HepG2 (cell line): ENCODE measurements around the gene AGPAT3. TPM values are rescaled to one million over a fixed set of nuclear protein-coding genes. Genes with fewer than 3 reads are reported as not detected.

Experiments
- CBX5 ChIP-seq: sonication (generic); formaldehyde crosslinking; IDR thresholded peaks from 2 replicates; pipeline ENCODE4 v1.4.0; 2020; ENCODE audit warnings: missing genetic modification reagents, borderline replicate concordance
- CEBPG ChIP-seq: IDR thresholded peaks from 2 replicates; pipeline ENCODE4 v1.6.1; 2016
- HDAC1 ChIP-seq: sonication (generic); formaldehyde crosslinking; IDR thresholded peaks from 2 replicates; pipeline ENCODE4 v1.5.1; 2020; ENCODE audit warnings: mild to moderate bottlenecking, missing genetic modification reagents
- HNRNPUL1 ChIP-seq: fragments of 200-400 bp; formaldehyde crosslinking; IDR thresholded peaks from 2 replicates; pipeline ENCODE4 v1.6.1; 2017; ENCODE audit warnings: low read depth, mild to moderate bottlenecking, low read length, moderate library complexity
- MNT ChIP-seq: fragments of 450-650 bp; IDR thresholded peaks from 2 replicates; pipeline ENCODE4 v1.6.1; 2016
- NCOA2 ChIP-seq: sonication (generic); formaldehyde crosslinking; IDR thresholded peaks from 2 replicates; pipeline ENCODE4 v1.8.0; 2022; ENCODE audit warnings: inconsistent platforms
- REPIN1 ChIP-seq: sonication (generic); formaldehyde crosslinking; IDR thresholded peaks from 2 replicates; pipeline ENCODE4 v1.8.0; 2022; ENCODE audit warnings: missing genetic modification reagents, low read depth, mild to moderate bottlenecking, borderline replicate concordance
- SMARCC2 ChIP-seq: fragments of 450-650 bp; IDR thresholded peaks from 2 replicates; pipeline ENCODE4 v1.6.1; 2017; ENCODE audit warnings: antibody characterized with exemption, mild to moderate bottlenecking
- ZC3H4 ChIP-seq: sonication (generic); formaldehyde crosslinking; IDR thresholded peaks from 2 replicates; pipeline ENCODE4 v1.4.0; 2020; ENCODE audit warnings: missing genetic modification reagents, borderline replicate concordance
- ZNF552 ChIP-seq: sonication (generic); formaldehyde crosslinking; IDR thresholded peaks from 2 replicates; pipeline ENCODE4 v1.9.0; 2022; ENCODE audit warnings: missing genetic modification reagents, mild to moderate bottlenecking, borderline replicate concordance
- ZNF607 ChIP-seq: sonication (generic); formaldehyde crosslinking; IDR thresholded peaks from 2 replicates; pipeline ENCODE4 v1.5.1; 2020; ENCODE audit warnings: missing genetic modification reagents, mild to moderate bottlenecking, borderline replicate concordance
- ZNF629 ChIP-seq: sonication (generic); formaldehyde crosslinking; conservative IDR thresholded peaks from 2 replicates; pipeline ENCODE4 v1.5.0; 2020; ENCODE audit warnings: missing genetic modification reagents
- ZNF720 ChIP-seq: sonication (generic); formaldehyde crosslinking; IDR thresholded peaks from 2 replicates; pipeline ENCODE4 v1.4.0; 2020; ENCODE audit warnings: missing genetic modification reagents
- ZNF766 ChIP-seq: sonication (generic); formaldehyde crosslinking; IDR thresholded peaks from 2 replicates; pipeline ENCODE4 v1.5.0; 2020; ENCODE audit warnings: missing genetic modification reagents, borderline replicate concordance
- ZNF883 ChIP-seq: sonication (generic); formaldehyde crosslinking; IDR thresholded peaks from 2 replicates; pipeline ENCODE4 v1.5.1; 2020; ENCODE audit warnings: mild to moderate bottlenecking, missing genetic modification reagents; ENCODE audit errors: not compliant biosample characterization
- polyA plus RNA-seq, 8 experiments: library from polyadenylated mRNA; depleted of rRNA in 3 of 8; stranded (reverse) in 7 of 8; unstranded in 1 of 8; fragments of >200 nt; fragmentation: Illumina TruSeq in 4 of 8; extraction: Trizol in 4 of 8; gene quantifications; 2 replicates each; pipeline versions ENCODE4 v1.2.1 to v1.2.3, GENCODE V29; 2011 to 2016; ENCODE audit warnings: low read depth in 4 of 8, missing spikeins in 1 of 8, mixed read lengths in 1 of 8; ENCODE audit not compliant: insufficient read depth in 1 of 8
- total RNA-seq, 5 experiments: library from RNA; depleted of rRNA; stranded (reverse); fragments of >200 nt; fragmentation: Illumina TruSeq; extraction: Trizol; gene quantifications; 2 replicates each; pipeline ENCODE4 v1.2.3, GENCODE V29; 2016; ENCODE audit warnings: low read depth in 1 of 5
- TF ChIP-seq, protein P1 (sequence below), 2 experiments: sonication (generic) in 1 of 2; formaldehyde crosslinking in 1 of 2; IDR thresholded peaks; 2 replicates each; pipeline versions ENCODE4 v1.6.1 to v1.9.0; 2014 to 2022; ENCODE audit warnings: antibody characterized with exemption in 1 of 2, borderline replicate concordance in 1 of 2, inconsistent platforms in 1 of 2, low read depth in 1 of 2, missing genetic modification reagents in 1 of 2
- TF ChIP-seq, protein P2 (sequence below): sonication (generic); formaldehyde crosslinking; IDR thresholded peaks from 2 replicates; pipeline ENCODE4 v1.4.0; 2020; ENCODE audit warnings: missing genetic modification reagents
- TF ChIP-seq, protein P3 (sequence below): sonication (generic); formaldehyde crosslinking; IDR thresholded peaks from 2 replicates; pipeline ENCODE4 v1.5.0; 2020; ENCODE audit warnings: missing genetic modification reagents

The AGPAT3 gene
- total and polyA plus RNA-seq, 2 of the 13 experiments (the other 11 are each of a cell fraction or from before 2014, with no cell fraction given) = 32.2 to 54.4 TPM

DNA sequence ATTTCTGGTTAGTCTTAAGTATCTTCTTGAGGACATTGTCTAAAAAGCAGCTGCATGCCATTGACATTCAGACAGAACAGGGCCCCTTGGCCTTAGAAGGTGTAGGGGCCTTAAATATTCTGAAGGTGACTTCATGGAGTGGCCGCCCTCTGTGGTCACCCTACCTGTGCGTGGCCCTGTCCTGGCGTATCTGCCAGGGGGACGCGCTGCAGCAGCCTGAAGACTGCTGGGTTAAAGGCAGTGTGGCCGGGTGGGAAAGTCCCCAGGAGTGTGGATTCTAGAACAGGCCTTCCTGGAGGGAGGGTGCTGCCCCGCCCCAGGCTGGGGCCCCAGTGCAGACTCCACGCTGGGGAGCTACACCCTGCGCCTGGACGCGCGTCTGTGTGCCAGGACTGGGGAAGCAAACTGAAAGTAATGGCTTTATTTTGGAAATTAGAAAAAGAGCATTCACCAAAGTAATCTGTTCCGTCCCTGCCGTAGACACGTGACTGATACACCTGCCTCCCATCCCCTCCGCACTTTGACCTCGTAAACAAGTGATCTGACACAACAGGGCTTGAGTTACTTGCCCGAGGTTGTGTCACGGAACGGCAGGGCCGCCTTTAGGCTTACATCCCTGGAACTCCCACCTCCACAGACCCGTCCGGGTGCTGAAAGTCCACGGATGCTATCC, 1.8 kb downstream of the AGPAT3 start (continued):
- TF ChIP-seq HDAC1 (CRISPR knock-in tag) (peak; percentile 73; the same call in 1 of the 2 replicates), ZNF883 (CRISPR knock-in tag) (no peak), MNT (peak; percentile 46; the same call in 1 of the 2 replicates), SMARCC2 (no peak), REPIN1 (CRISPR knock-in tag) (peak; percentile 34; the same call in 1 of the 2 replicates), ZNF766 (CRISPR knock-in tag) (0 out of 2 replicates have a peak, but pooled peaks have one; percentile 15), ZNF552 (CRISPR knock-in tag) (no peak), ZNF607 (CRISPR knock-in tag) (0 out of 2 replicates have a peak, but pooled peaks have one; percentile 29), HNRNPUL1 (no peak), ZC3H4 (CRISPR knock-in tag) (no peak), CEBPG (peak; percentile 69), NCOA2 (CRISPR knock-in tag) (peak; percentile 74), CBX5 (CRISPR knock-in tag) (no peak), ZNF629 (no peak), ZNF720 (no peak)
- TF ChIP-seq, protein P1, sequence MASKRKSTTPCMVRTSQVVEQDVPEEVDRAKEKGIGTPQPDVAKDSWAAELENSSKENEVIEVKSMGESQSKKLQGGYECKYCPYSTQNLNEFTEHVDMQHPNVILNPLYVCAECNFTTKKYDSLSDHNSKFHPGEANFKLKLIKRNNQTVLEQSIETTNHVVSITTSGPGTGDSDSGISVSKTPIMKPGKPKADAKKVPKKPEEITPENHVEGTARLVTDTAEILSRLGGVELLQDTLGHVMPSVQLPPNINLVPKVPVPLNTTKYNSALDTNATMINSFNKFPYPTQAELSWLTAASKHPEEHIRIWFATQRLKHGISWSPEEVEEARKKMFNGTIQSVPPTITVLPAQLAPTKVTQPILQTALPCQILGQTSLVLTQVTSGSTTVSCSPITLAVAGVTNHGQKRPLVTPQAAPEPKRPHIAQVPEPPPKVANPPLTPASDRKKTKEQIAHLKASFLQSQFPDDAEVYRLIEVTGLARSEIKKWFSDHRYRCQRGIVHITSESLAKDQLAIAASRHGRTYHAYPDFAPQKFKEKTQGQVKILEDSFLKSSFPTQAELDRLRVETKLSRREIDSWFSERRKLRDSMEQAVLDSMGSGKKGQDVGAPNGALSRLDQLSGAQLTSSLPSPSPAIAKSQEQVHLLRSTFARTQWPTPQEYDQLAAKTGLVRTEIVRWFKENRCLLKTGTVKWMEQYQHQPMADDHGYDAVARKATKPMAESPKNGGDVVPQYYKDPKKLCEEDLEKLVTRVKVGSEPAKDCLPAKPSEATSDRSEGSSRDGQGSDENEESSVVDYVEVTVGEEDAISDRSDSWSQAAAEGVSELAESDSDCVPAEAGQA (IDR thresholded peaks at IDR 0.05; ENCODE audit: low read depth) = no peak; the same call in 1 of the 2 replicates
- TF ChIP-seq, protein P1 (CRISPR knock-in tag; IDR thresholded peaks at IDR 0.05; ENCODE audit: borderline replicate concordance) = no peak
- TF ChIP-seq, protein P2, sequence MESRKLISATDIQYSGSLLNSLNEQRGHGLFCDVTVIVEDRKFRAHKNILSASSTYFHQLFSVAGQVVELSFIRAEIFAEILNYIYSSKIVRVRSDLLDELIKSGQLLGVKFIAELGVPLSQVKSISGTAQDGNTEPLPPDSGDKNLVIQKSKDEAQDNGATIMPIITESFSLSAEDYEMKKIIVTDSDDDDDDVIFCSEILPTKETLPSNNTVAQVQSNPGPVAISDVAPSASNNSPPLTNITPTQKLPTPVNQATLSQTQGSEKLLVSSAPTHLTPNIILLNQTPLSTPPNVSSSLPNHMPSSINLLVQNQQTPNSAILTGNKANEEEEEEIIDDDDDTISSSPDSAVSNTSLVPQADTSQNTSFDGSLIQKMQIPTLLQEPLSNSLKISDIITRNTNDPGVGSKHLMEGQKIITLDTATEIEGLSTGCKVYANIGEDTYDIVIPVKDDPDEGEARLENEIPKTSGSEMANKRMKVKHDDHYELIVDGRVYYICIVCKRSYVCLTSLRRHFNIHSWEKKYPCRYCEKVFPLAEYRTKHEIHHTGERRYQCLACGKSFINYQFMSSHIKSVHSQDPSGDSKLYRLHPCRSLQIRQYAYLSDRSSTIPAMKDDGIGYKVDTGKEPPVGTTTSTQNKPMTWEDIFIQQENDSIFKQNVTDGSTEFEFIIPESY (CRISPR knock-in tag) = no peak
- TF ChIP-seq, protein P3, sequence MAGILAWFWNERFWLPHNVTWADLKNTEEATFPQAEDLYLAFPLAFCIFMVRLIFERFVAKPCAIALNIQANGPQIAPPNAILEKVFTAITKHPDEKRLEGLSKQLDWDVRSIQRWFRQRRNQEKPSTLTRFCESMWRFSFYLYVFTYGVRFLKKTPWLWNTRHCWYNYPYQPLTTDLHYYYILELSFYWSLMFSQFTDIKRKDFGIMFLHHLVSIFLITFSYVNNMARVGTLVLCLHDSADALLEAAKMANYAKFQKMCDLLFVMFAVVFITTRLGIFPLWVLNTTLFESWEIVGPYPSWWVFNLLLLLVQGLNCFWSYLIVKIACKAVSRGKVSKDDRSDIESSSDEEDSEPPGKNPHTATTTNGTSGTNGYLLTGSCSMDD = no peak
